Neutrophil (primary cell): ENCODE results near the gene WSCD1.

Source experiments
- H3K27ac ChIP-seq: fragments of 200-600 bp; sonication (generic); 2 replicates; pipeline ENCODE4 v1.5.1; 2016; ENCODE audit warnings: mild to moderate bottlenecking, moderate library complexity
- H3K27me3 ChIP-seq: fragments of 200-600 bp; sonication (generic); 2 replicates; pipeline ENCODE4 v1.6.0; 2016; ENCODE audit warnings: mild to moderate bottlenecking
- H3K36me3 ChIP-seq: fragments of 200-600 bp; sonication (generic); 2 replicates; pipeline ENCODE4 v1.5.1; 2017
- H3K4me1 ChIP-seq, 2 experiments: fragments of 200-600 bp in 1 of 2; sonication (generic) in 1 of 2; 1 replicate in 1 of 2; 2 replicates in 1 of 2; pipeline versions ENCODE4 v1.5.1 to v1.6.1; 2013 to 2016; ENCODE audit warnings: low read depth in 1 of 2, low read length in 1 of 2, mild to moderate bottlenecking in 1 of 2, moderate library complexity in 1 of 2; ENCODE audit not compliant: control insufficient read depth in 1 of 2, insufficient read depth in 1 of 2
- H3K4me3 ChIP-seq, 2 experiments: fragments of 200-600 bp in 1 of 2; sonication (generic) in 1 of 2; 1 replicate in 1 of 2; 2 replicates in 1 of 2; pipeline ENCODE4 v1.5.1; 2013 to 2016; ENCODE audit warnings: low read depth in 1 of 2, low read length in 1 of 2, mild to moderate bottlenecking in 1 of 2, moderate library complexity in 1 of 2
- H3K9me3 ChIP-seq: fragments of 200-600 bp; sonication (generic); 2 replicates; pipeline ENCODE4 v1.5.1; 2016
- TF ChIP-seq, protein P1 (sequence below): fragments of 200-600 bp; sonication (generic); IDR thresholded peaks from 2 replicates; pipeline ENCODE4 v1.5.1; 2016; ENCODE audit warnings: antibody characterized with exemption

The WSCD1 gene

DNA sequence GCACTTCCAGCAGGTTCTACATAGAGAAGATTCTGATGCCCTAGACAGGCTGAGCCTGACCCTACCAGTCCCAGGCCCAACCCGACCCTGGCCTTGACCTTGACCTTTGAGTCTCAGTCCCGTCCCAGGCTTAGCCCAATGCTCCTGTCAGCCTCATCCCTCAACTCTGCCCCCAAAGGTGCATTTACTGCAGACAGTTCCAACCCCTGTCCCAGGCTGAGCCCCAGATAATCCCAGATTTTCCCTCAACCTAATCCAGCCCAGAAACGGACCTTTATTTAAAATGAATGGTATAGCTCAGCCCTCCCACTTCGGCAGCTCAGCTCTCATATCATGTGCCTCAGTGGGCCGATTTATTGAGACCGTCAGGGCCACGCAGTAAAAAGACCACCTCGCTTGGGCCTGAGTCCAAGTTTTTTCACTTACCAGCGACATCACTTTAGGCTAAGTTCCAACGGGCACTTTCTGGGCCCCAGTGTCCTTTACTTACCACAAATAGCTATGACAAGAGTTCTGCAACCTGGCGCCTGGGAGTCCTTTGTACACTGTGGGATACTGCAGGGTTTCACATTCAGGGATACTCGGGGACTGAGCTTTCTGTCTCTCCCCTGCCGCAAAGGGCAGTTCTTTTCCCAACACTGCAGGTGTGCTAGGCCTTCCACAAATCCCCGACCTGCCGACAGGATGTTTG is 89.5 kb downstream of the WSCD1 start:
- no peaks in the 10 kb centered on the region for H3K9me3 ChIP-seq
- TF ChIP-seq, protein P1, sequence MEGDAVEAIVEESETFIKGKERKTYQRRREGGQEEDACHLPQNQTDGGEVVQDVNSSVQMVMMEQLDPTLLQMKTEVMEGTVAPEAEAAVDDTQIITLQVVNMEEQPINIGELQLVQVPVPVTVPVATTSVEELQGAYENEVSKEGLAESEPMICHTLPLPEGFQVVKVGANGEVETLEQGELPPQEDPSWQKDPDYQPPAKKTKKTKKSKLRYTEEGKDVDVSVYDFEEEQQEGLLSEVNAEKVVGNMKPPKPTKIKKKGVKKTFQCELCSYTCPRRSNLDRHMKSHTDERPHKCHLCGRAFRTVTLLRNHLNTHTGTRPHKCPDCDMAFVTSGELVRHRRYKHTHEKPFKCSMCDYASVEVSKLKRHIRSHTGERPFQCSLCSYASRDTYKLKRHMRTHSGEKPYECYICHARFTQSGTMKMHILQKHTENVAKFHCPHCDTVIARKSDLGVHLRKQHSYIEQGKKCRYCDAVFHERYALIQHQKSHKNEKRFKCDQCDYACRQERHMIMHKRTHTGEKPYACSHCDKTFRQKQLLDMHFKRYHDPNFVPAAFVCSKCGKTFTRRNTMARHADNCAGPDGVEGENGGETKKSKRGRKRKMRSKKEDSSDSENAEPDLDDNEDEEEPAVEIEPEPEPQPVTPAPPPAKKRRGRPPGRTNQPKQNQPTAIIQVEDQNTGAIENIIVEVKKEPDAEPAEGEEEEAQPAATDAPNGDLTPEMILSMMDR: no peak
- H3K27me3 ChIP-seq: no peaks in the 10 kb centered on the region
- no peak overlapping the region for H3K4me3 ChIP-seq
- H3K27ac ChIP-seq: no peak overlapping the region
- H3K36me3 ChIP-seq: no peaks in the 10 kb centered on the region
- no peaks in the 10 kb centered on the region for H3K4me1 ChIP-seq

DNA sequence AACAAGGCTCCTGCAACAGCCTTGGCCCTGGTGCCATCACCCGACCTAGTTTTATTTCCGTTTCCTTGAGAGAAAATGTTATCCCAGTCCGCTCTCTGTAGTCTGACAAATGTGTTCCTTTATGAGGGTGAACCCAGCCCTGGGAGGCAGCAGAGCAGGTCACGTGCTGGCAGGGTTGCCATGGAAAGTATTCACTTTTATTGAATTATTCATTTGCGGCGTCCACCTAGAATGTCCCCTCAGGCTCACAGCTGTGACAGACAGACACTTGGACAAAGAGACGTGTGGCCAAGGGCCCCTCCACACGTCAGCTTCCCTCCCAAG is 90.0 kb downstream of the WSCD1 start:
- H3K4me1 ChIP-seq: no peaks in the 10 kb centered on the region
- TF ChIP-seq, protein P1: no peak
- H3K27ac ChIP-seq: no peak overlapping the region
- no peaks in the 10 kb centered on the region for H3K9me3 ChIP-seq
- no peak overlapping the region for H3K4me3 ChIP-seq
- no peaks in the 10 kb centered on the region for H3K27me3 ChIP-seq
- H3K36me3 ChIP-seq: no peaks in the 10 kb centered on the region

DNA sequence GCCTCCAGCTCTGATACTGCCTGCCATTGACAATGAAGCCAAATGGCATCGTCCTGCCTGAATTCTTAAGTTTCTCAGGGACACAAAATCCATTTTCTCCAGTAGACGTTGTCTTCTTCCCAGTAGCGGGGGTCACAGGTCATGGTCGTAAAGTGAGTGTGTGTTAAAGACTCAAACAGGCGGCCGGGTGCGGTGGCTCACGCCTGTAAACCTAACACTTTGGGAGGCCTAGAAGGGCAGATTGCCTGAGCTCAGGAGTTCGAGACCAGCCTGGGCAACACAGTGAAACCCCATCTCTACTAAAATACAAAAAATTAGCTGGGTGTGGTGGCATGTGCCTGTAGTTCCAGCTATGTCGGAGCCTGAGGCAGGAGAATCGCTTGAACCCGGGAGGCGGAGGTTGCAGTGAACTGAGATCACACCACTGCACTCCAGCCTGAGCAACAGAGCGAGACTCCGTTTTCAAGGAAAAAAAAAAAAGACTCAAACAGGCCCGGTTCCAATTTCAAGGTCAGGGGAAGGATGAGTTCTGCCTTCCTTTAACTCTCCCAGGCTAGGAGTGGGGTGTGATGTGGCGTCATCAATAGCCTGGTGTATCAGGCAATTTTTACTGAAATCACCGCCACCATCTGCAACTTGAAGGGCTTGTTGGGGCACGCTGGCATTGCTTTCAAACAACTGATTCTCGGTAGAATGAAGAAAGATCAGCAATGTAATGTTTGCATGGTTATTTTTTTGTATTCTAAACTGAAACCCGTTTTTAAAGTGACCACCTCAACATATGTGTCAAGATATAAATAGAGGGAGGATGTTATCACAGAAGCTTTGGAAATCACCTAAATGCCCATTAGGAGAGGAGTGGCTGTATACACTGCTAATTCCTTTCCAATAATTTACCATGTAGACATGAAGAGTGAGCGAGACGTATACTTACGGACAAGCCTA is 91.0 kb downstream of the WSCD1 start:
- no peaks in the 10 kb centered on the region for H3K4me1 ChIP-seq
- TF ChIP-seq, protein P1: no peak
- H3K36me3 ChIP-seq: no peaks in the 10 kb centered on the region
- no peaks in the 10 kb centered on the region for H3K9me3 ChIP-seq
- no peak overlapping the region for H3K4me3 ChIP-seq
- no peak overlapping the region for H3K27ac ChIP-seq
- no peaks in the 10 kb centered on the region for H3K27me3 ChIP-seq

DNA sequence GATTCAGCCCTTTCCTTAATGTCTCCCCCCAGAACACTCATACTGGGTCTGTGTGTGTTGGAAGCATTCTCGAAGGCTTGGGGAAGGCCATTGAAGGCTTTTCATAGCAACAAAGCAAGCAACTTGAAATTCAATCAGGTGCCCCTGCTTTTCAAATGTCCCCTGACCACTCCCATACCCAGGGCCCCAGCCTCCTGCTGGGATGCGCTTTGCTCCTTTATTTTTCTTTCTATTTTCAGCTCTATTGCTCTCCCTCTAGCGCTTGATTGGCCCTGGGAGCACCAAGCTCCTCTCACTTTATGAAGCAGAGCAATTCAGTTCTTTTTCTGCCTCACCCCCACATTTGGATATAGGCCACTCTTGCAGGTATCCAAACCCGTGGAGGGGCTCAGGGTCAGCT is 92.0 kb downstream of the WSCD1 start:
- Histone ChIP-seq H3K27me3 (no peaks in the 10 kb centered on the region), H3K27ac (no peak overlapping the region), H3K36me3 (no peaks in the 10 kb centered on the region), H3K4me3 (no peak overlapping the region), H3K4me1 (no peaks in the 10 kb centered on the region), H3K9me3 (no peaks in the 10 kb centered on the region)
- TF ChIP-seq, protein P1: no peak

DNA sequence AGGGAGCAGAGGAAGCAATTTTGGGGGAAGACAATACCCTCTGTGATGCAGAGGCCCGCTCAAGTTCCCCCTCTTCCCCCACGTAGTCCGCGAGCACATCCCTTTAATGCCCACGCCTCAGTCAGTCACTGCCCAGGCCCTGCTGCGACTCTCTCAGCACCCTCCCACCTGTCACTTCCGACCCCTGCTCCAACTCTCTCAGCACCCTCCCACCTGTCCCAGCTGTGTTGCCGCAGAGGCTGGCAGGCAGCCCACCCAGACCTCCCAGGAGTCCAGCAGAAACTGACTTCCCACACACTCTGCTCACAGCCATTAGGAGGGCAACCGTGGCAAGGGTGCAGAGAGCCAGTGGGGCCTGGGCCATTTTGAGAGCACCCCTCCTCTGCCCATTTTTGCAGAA is 92.7 kb downstream of the WSCD1 start:
- Histone ChIP-seq H3K27me3 (no peaks in the 10 kb centered on the region), H3K27ac (no peak overlapping the region), H3K4me3 (no peak overlapping the region), H3K9me3 (no peaks in the 10 kb centered on the region), H3K36me3 (no peaks in the 10 kb centered on the region), H3K4me1 (no peaks in the 10 kb centered on the region)
- TF ChIP-seq, protein P1: no peak
